Measurements from ENCODE around the gene CENPT. TPM values are rescaled to one million over a fixed set of nuclear protein-coding genes. Genes with fewer than 3 reads are reported as not detected.
A peak's percentile ranks its signal among the peaks of the same experiment; 100 is the strongest.

Gene CENPT
- total and polyA plus RNA-seq, 10 of the 15 experiments (the other 5 are each of a cell fraction or from before 2014, with no cell fraction given) = 1.1 to 45.7 (median 24.5) TPM

DNA sequence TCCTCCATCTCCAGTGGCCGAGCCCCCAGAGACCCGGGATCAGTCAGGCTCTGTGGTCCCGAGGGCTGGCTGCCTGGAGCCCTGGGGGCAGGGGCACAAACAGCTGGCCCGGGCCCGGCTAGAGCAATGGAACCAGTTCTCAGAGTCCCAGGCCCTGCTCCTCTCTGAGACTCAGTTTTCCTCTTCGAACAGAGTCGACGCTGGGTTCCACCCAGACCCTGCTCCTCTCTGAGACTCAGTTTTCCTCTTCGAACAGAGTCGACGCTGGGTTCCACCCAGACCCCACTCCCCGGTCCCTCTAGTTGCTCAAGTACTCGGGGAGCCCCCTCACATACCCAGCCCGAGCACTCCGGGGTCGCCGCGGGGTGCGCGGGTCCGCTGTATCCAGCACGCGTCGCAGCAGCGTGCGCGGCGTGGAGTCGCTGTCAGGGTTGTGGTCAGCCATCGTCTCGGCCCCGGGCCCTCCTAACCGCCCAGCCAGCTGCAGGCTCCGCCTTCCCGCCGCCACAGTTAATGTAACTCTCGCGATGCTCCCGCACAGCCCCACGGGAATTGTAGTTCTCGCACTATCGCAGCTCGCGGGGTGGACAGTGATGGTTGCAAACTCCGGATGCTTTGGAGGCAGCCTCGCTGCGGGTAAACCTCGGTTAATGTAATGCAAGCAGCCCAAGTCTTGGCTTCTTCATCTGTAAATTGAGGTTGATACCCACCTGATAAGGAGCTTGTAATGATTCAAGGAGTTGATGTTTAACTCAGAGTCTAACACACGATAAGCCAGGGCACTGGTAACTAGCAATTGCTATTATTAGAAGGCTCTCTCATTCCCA lies 13.9 kb downstream of the CENPT start (continued):
- TF ChIP-seq, protein P1, sequence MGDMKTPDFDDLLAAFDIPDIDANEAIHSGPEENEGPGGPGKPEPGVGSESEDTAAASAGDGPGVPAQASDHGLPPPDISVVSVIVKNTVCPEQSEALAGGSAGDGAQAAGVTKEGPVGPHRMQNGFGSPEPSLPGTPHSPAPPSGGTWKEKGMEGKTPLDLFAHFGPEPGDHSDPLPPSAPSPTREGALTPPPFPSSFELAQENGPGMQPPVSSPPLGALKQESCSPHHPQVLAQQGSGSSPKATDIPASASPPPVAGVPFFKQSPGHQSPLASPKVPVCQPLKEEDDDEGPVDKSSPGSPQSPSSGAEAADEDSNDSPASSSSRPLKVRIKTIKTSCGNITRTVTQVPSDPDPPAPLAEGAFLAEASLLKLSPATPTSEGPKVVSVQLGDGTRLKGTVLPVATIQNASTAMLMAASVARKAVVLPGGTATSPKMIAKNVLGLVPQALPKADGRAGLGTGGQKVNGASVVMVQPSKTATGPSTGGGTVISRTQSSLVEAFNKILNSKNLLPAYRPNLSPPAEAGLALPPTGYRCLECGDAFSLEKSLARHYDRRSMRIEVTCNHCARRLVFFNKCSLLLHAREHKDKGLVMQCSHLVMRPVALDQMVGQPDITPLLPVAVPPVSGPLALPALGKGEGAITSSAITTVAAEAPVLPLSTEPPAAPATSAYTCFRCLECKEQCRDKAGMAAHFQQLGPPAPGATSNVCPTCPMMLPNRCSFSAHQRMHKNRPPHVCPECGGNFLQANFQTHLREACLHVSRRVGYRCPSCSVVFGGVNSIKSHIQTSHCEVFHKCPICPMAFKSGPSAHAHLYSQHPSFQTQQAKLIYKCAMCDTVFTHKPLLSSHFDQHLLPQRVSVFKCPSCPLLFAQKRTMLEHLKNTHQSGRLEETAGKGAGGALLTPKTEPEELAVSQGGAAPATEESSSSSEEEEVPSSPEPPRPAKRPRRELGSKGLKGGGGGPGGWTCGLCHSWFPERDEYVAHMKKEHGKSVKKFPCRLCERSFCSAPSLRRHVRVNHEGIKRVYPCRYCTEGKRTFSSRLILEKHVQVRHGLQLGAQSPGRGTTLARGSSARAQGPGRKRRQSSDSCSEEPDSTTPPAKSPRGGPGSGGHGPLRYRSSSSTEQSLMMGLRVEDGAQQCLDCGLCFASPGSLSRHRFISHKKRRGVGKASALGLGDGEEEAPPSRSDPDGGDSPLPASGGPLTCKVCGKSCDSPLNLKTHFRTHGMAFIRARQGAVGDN (IDR thresholded peaks at IDR 0.05) = peak; percentile 71
- no peak for TF ChIP-seq KAT2A (conservative IDR thresholded peaks at IDR 0.05; ENCODE audit: control insufficient read depth, low read depth, low read length)
- TF ChIP-seq, protein P2, sequence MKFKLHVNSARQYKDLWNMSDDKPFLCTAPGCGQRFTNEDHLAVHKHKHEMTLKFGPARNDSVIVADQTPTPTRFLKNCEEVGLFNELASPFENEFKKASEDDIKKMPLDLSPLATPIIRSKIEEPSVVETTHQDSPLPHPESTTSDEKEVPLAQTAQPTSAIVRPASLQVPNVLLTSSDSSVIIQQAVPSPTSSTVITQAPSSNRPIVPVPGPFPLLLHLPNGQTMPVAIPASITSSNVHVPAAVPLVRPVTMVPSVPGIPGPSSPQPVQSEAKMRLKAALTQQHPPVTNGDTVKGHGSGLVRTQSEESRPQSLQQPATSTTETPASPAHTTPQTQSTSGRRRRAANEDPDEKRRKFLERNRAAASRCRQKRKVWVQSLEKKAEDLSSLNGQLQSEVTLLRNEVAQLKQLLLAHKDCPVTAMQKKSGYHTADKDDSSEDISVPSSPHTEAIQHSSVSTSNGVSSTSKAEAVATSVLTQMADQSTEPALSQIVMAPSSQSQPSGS (IDR thresholded peaks at IDR 0.05; ENCODE audit: low read length) = no peak
- no peak for TF ChIP-seq ETV6 (conservative IDR thresholded peaks at IDR 0.05 in 1 of 2, IDR thresholded peaks at IDR 0.05 in 1 of 2; ENCODE audit: borderline replicate concordance in 1 of 2, low read depth in 1 of 2)
- no peak for TF ChIP-seq ZZZ3 (IDR thresholded peaks at IDR 0.05; ENCODE audit: control insufficient read depth, insufficient read length, low read depth)
- peak; percentile 35; the same call in 1 of the 2 replicates for TF ChIP-seq NBN (IDR thresholded peaks at IDR 0.05)
- TF ChIP-seq, protein P3, sequence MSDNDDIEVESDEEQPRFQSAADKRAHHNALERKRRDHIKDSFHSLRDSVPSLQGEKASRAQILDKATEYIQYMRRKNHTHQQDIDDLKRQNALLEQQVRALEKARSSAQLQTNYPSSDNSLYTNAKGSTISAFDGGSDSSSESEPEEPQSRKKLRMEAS (IDR thresholded peaks at IDR 0.05; ENCODE audit: low read depth, low read length) = peak; percentile 85
- TF ChIP-seq TBL1XR1 (IDR thresholded peaks at IDR 0.05; ENCODE audit: low read depth, low read length) = peak; percentile 31; the same call in 1 of the 2 replicates
- no peak for TF ChIP-seq FOXM1 (IDR thresholded peaks at IDR 0.05; ENCODE audit: low read depth, low read length)
- no peak for TF ChIP-seq CHD1 (IDR thresholded peaks at IDR 0.05; ENCODE audit: low read depth, low read length)
- no peak for TF ChIP-seq ZNF622 (IDR thresholded peaks at IDR 0.05)
- no peak for TF ChIP-seq BCL11A (IDR thresholded peaks at IDR 0.05; ENCODE audit: low read depth, low read length)
- no peak for TF ChIP-seq EGR1 (IDR thresholded peaks at IDR 0.05; ENCODE audit: borderline replicate concordance in 1 of 2, low read depth in 2 of 2, low read length in 2 of 2)
- peak; percentile 35; the same call in 1 of the 2 replicates for TF ChIP-seq LARP7 (IDR thresholded peaks at IDR 0.05)
- TF ChIP-seq CHD4 (IDR thresholded peaks at IDR 0.05) = no peak
- TF ChIP-seq RFX5 (IDR thresholded peaks at IDR 0.05; ENCODE audit: low read depth, low read length) = no peak
- TF ChIP-seq, protein P4, sequence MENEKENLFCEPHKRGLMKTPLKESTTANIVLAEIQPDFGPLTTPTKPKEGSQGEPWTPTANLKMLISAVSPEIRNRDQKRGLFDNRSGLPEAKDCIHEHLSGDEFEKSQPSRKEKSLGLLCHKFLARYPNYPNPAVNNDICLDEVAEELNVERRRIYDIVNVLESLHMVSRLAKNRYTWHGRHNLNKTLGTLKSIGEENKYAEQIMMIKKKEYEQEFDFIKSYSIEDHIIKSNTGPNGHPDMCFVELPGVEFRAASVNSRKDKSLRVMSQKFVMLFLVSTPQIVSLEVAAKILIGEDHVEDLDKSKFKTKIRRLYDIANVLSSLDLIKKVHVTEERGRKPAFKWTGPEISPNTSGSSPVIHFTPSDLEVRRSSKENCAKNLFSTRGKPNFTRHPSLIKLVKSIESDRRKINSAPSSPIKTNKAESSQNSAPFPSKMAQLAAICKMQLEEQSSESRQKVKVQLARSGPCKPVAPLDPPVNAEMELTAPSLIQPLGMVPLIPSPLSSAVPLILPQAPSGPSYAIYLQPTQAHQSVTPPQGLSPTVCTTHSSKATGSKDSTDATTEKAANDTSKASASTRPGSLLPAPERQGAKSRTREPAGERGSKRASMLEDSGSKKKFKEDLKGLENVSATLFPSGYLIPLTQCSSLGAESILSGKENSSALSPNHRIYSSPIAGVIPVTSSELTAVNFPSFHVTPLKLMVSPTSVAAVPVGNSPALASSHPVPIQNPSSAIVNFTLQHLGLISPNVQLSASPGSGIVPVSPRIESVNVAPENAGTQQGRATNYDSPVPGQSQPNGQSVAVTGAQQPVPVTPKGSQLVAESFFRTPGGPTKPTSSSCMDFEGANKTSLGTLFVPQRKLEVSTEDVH (IDR thresholded peaks at IDR 0.05; ENCODE audit: low read depth, partially characterized antibody) = no peak
- no peak for TF ChIP-seq RBBP5 (conservative IDR thresholded peaks at IDR 0.05)
- no peak for TF ChIP-seq ZNF24 (IDR thresholded peaks at IDR 0.05)
- 0 out of 2 replicates have a peak, but pooled peaks have one; percentile 15 for TF ChIP-seq NR2F1 (conservative IDR thresholded peaks at IDR 0.05)
- TF ChIP-seq NFXL1 (IDR thresholded peaks at IDR 0.05; ENCODE audit: borderline replicate concordance) = no peak
- peak; percentile 52; the same call in 1 of the 2 replicates for TF ChIP-seq ZNF207 (IDR thresholded peaks at IDR 0.05; ENCODE audit: borderline replicate concordance)
- no peak for TF ChIP-seq KLF5 (IDR thresholded peaks at IDR 0.05; ENCODE audit: partially characterized antibody)

Data from GM12878 (cell line).